Testis (tissue), 2 donors: ENCODE data around the gene CPN1.

Experiments
- POLR2A ChIP-seq: fragments of 450-650 bp; IDR thresholded peaks from one replicate; pipeline ENCODE4 v1.6.1; 2017; ENCODE audit warnings: antibody characterized with exemption, mild to moderate bottlenecking, moderate library complexity
- TF ChIP-seq, protein P1 (sequence below), 3 experiments: fragments of 450-650 bp in 2 of 3; fragments of 200-600 bp in 1 of 3; sonication (generic) in 1 of 3; IDR thresholded peaks; one replicate each; pipeline ENCODE4 v1.5.1; 2016 to 2019; ENCODE audit warnings: antibody characterized with exemption in 3 of 3, mild to moderate bottlenecking in 2 of 3, moderate library complexity in 1 of 3

GRCh38 chr10:100106865-100107264 is 25.2 kb upstream of the CPN1 start:
- TF ChIP-seq POLR2A: no peak
- TF ChIP-seq, protein P1, sequence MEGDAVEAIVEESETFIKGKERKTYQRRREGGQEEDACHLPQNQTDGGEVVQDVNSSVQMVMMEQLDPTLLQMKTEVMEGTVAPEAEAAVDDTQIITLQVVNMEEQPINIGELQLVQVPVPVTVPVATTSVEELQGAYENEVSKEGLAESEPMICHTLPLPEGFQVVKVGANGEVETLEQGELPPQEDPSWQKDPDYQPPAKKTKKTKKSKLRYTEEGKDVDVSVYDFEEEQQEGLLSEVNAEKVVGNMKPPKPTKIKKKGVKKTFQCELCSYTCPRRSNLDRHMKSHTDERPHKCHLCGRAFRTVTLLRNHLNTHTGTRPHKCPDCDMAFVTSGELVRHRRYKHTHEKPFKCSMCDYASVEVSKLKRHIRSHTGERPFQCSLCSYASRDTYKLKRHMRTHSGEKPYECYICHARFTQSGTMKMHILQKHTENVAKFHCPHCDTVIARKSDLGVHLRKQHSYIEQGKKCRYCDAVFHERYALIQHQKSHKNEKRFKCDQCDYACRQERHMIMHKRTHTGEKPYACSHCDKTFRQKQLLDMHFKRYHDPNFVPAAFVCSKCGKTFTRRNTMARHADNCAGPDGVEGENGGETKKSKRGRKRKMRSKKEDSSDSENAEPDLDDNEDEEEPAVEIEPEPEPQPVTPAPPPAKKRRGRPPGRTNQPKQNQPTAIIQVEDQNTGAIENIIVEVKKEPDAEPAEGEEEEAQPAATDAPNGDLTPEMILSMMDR (IDR thresholded peaks at IDR 0.05): no peak
